ENCODE results near the gene SHC1. TPM values are rescaled to one million over a fixed set of nuclear protein-coding genes. Genes with fewer than 3 reads are reported as not detected.
A peak's percentile ranks its signal among the peaks of the same experiment; 100 is the strongest.

Gene SHC1
- polyA plus RNA-seq, 1 of the 3 experiments (the other 2 are of a cell fraction), result 338 TPM

DNA sequence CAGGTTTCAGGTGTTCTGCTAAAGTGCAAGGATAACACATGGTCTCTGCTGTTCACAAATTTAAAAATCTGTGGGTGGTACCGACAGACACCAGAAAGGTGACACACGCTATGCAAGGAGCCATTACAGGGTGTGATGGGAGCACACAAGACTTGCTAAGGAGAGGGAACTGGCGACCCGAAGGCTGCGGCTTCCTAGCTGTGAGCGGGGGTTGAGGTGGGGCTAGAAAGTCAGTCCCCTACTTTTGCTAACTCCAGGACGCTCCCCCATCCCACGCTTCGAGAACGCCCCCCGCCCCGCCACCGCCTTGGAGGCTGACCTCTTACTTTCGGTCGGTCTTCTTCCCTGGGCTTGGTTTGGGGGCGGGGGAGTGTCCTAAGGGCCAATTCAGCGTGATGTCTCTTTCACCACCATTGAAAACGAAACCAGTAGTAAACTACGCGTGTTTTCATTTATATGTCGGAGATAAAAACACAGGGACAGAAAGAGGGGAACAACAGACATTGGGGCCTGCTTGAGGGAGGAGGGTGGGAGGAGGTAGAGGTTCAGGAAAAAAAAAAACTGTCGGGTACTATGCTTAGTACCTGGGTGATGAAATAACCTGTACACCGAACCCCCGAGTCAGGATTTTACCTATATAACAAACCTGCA, 5.0 kb upstream of the SHC1 start:
- H3K9me3 ChIP-seq, result no peaks in the 10 kb centered on the region
- CTCF ChIA-PET, result interaction anchor here (1.0 to 37.5 kb wide), 5 partner anchors 9 to 79 kb away, joined by 3 to 640 read pairs (median 6); partner anchors contain the start of genes ADAM15, LENEP, PBXIP1 and ZBTB7B
- peaks cover 36% of the 10 kb centered on the region for H3F3A ChIP-seq (replicated peaks; ENCODE audit: insufficient read depth)
- H3K79me2 ChIP-seq (ENCODE audit: insufficient read depth), result peaks cover 69% of the 10 kb centered on the region
- no peak for DNase-seq
- POLR2A ChIA-PET, result interaction anchor here (3.1 kb wide), 1 partner anchor 18 kb away, joined by 13 read pairs; the partner anchor contains the start of gene LENEP
- H3K4me2 ChIP-seq, result peak overlapping the region; percentile 91
- no peaks in the 10 kb centered on the region for H3K27me3 ChIP-seq (ENCODE audit: insufficient read depth)
- peaks cover 27 to 56% of the 10 kb centered on the region in 2 experiments for H3K4me1 ChIP-seq (ENCODE audit: control insufficient read depth in 1 of 2, insufficient read depth in 2 of 2, low read depth in 1 of 2, low read length in 1 of 2)
- H3K9me2 ChIP-seq, result no peaks in the 10 kb centered on the region
- peak; percentile 15; the same call in 1 of the 2 replicates for TF ChIP-seq POLR2AphosphoS5 (IDR thresholded peaks at IDR 0.05; ENCODE audit: low read depth, low read length)
- TF ChIP-seq RFX5 (IDR thresholded peaks at IDR 0.05; ENCODE audit: low read length), result 0 out of 2 replicates have a peak, but pooled peaks have one; percentile 14
- no peak for TF ChIP-seq TCF12 (IDR thresholded peaks at IDR 0.05)
- peak; percentile 51; the same call in 1 of the 2 replicates for TF ChIP-seq YY1 (IDR thresholded peaks at IDR 0.05; ENCODE audit: low read depth)
- 0 out of 2 replicates have a peak, but pooled peaks have one; percentile 27 for TF ChIP-seq MXI1 (IDR thresholded peaks at IDR 0.05; ENCODE audit: low read depth, low read length)
- peak overlapping the region; percentile 40 for H2AFZ ChIP-seq (ENCODE audit: low read depth)
- peaks cover 7 to 10% of the 10 kb centered on the region in 2 experiments for H3K36me3 ChIP-seq (replicated peaks in 1 of 2; ENCODE audit: control insufficient read depth in 1 of 2, insufficient read depth in 2 of 2, low read length in 1 of 2)
- WGBS (ENCODE audit: low lambda C conversion rate), result under 1% methylated on average over 24 of the region's 24 CpGs
- H3K9ac ChIP-seq, result peak overlapping the region; percentile 88
- H3K4me3 ChIP-seq (ENCODE audit: low read depth in 2 of 2, low read length in 1 of 2), result peak overlapping the region; percentile 67 to 79
- H3K27ac ChIP-seq (ENCODE audit: low read depth in 2 of 2, low read length in 1 of 2), result peak overlapping the region; percentile 99 to 100
- H4K20me1 ChIP-seq (ENCODE audit: insufficient read depth), result no peaks in the 10 kb centered on the region

DNA sequence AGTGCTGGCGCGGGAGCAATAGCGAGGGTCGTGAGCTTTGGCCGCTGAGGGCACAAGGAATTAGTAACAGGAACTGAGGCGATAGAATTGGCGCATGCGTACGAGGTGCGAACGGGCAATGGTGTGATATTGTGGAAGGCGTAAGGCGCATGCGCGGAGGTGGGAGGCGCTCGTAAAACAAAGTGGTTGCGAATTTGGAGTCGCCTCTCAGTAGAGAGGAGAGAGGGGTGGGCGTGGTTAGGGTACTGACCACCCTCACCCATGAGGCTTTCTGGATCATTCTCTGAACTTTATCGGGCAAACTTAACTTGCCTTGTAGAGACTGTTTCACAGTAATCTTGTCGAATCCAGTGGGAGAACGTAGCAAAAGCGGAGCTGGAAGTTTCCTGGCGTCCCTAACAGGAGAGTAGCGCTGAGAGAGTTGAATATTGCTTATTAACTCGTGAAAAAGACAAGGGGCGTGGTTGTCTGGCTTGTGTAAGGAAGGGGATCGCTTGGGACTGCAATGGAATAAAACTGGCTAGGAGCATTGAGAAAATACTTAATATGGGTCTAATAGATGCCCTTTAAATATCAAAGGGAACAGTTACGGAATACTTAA, 4.4 kb upstream of the SHC1 start:
- H4K20me1 ChIP-seq (ENCODE audit: insufficient read depth), result no peaks in the 10 kb centered on the region
- H3K4me1 ChIP-seq (ENCODE audit: control insufficient read depth in 1 of 2, insufficient read depth in 2 of 2, low read depth in 1 of 2, low read length in 1 of 2), result peaks cover 27 to 56% of the 10 kb centered on the region in 2 experiments
- H3K4me3 ChIP-seq (ENCODE audit: low read depth in 2 of 2, low read length in 1 of 2), result peak overlapping the region; percentile 67 to 79
- peak overlapping the region; percentile 88 for H3K9ac ChIP-seq
- CTCF ChIA-PET, result interaction anchor here (1.0 to 37.5 kb wide), 6 partner anchors 14 to 76 kb away, joined by 6 to 640 read pairs (median 8); partner anchors contain the start of genes ADAM15, LENEP, PBXIP1 and ZBTB7B
- H3K9me3 ChIP-seq, result no peaks in the 10 kb centered on the region
- DNase-seq, result peak; percentile 77
- no peaks in the 10 kb centered on the region for H3K9me2 ChIP-seq
- H3K4me2 ChIP-seq, result peak overlapping the region; percentile 91
- H2AFZ ChIP-seq (ENCODE audit: low read depth), result peak overlapping the region; percentile 24; the same call in 1 of the 2 replicates
- WGBS (ENCODE audit: low lambda C conversion rate), result under 1% methylated on average over 30 of the region's 30 CpGs
- POLR2A ChIA-PET, result interaction anchor here (3.1 kb wide), 1 partner anchor 19 kb away, joined by 13 read pairs; the partner anchor contains the start of gene LENEP
- TF ChIP-seq RCOR1 (IDR thresholded peaks at IDR 0.05; ENCODE audit: low read length) (no peak; the same call in 1 of the 2 replicates), TAF1 (IDR thresholded peaks at IDR 0.05; ENCODE audit: borderline replicate concordance, low read depth, low read length) (peak; percentile 50; the same call in 1 of the 2 replicates), RXRA (IDR thresholded peaks at IDR 0.05; ENCODE audit: borderline replicate concordance, low read depth) (no peak), MEF2A (IDR thresholded peaks at IDR 0.05; ENCODE audit: borderline replicate concordance, low read depth) (no peak), JUND (IDR thresholded peaks at IDR 0.05) (no peak), NRF1 (IDR thresholded peaks at IDR 0.05; ENCODE audit: low read depth, low read length) (peak; percentile 92), CHD2 (IDR thresholded peaks at IDR 0.05; ENCODE audit: low read length, partially characterized antibody) (no peak), EP300 (IDR thresholded peaks at IDR 0.05; ENCODE audit: borderline replicate concordance in 1 of 2, low read depth in 1 of 2, low read length in 1 of 2) (no peak), RFX5 (IDR thresholded peaks at IDR 0.05; ENCODE audit: low read length) (no peak), POLR2AphosphoS5 (IDR thresholded peaks at IDR 0.05; ENCODE audit: low read depth, low read length) (peak; percentile 86; the same call in 1 of the 2 replicates), SMC3 (IDR thresholded peaks at IDR 0.05; ENCODE audit: low read depth, low read length) (no peak; the same call in 1 of the 2 replicates)
- TF ChIP-seq, protein P1, sequence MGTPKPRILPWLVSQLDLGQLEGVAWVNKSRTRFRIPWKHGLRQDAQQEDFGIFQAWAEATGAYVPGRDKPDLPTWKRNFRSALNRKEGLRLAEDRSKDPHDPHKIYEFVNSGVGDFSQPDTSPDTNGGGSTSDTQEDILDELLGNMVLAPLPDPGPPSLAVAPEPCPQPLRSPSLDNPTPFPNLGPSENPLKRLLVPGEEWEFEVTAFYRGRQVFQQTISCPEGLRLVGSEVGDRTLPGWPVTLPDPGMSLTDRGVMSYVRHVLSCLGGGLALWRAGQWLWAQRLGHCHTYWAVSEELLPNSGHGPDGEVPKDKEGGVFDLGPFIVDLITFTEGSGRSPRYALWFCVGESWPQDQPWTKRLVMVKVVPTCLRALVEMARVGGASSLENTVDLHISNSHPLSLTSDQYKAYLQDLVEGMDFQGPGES (IDR thresholded peaks at IDR 0.05; ENCODE audit: low read depth, low read length), result no peak
- TF ChIP-seq, protein P2, sequence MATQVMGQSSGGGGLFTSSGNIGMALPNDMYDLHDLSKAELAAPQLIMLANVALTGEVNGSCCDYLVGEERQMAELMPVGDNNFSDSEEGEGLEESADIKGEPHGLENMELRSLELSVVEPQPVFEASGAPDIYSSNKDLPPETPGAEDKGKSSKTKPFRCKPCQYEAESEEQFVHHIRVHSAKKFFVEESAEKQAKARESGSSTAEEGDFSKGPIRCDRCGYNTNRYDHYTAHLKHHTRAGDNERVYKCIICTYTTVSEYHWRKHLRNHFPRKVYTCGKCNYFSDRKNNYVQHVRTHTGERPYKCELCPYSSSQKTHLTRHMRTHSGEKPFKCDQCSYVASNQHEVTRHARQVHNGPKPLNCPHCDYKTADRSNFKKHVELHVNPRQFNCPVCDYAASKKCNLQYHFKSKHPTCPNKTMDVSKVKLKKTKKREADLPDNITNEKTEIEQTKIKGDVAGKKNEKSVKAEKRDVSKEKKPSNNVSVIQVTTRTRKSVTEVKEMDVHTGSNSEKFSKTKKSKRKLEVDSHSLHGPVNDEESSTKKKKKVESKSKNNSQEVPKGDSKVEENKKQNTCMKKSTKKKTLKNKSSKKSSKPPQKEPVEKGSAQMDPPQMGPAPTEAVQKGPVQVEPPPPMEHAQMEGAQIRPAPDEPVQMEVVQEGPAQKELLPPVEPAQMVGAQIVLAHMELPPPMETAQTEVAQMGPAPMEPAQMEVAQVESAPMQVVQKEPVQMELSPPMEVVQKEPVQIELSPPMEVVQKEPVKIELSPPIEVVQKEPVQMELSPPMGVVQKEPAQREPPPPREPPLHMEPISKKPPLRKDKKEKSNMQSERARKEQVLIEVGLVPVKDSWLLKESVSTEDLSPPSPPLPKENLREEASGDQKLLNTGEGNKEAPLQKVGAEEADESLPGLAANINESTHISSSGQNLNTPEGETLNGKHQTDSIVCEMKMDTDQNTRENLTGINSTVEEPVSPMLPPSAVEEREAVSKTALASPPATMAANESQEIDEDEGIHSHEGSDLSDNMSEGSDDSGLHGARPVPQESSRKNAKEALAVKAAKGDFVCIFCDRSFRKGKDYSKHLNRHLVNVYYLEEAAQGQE (IDR thresholded peaks at IDR 0.05; ENCODE audit: low read depth, low read length), result no peak
- H3K79me2 ChIP-seq (ENCODE audit: insufficient read depth), result peaks cover 69% of the 10 kb centered on the region
- peak overlapping the region; percentile 99 to 100 for H3K27ac ChIP-seq (ENCODE audit: low read depth in 2 of 2, low read length in 1 of 2)
- H3K36me3 ChIP-seq (replicated peaks in 1 of 2; ENCODE audit: control insufficient read depth in 1 of 2, insufficient read depth in 2 of 2, low read length in 1 of 2), result peaks cover 7 to 10% of the 10 kb centered on the region in 2 experiments
- H3K27me3 ChIP-seq (ENCODE audit: insufficient read depth), result no peaks in the 10 kb centered on the region
- peaks cover 36% of the 10 kb centered on the region for H3F3A ChIP-seq (replicated peaks; ENCODE audit: insufficient read depth)

Measured in SK-N-SH (cell line).